ENCODE measurements around the gene SYT9. TPM values are rescaled to one million over a fixed set of nuclear protein-coding genes. Genes with fewer than 3 reads are reported as not detected.

SYT9 gene
- polyA plus RNA-seq (2013, experiment 1 of 2), result 0.58 TPM
- 0.63 TPM for polyA plus RNA-seq (2013, experiment 2 of 2)

GRCh38 chr11:7251836-7252682 is at the start of gene SYT9:
SYT9 (plus strand) TSS chr11:7251904; CDS start chr11:7252187, 283 bp downstream.
- H2BK120ac ChIP-seq (ENCODE audit: low read depth, low read length), result no peak within 1 kb of the TSS
- H2AK5ac ChIP-seq (ENCODE audit: low read length), result no peak within 1 kb of the TSS
- peak within 1 kb of the TSS; percentile 49 for H3K9ac ChIP-seq (ENCODE audit: low read length)
- H3K36me3 ChIP-seq (ENCODE audit: control insufficient read depth, insufficient read depth, low read length), result no peaks in the 10 kb centered on the region
- no peaks in the 10 kb centered on the region for H3K4me1 ChIP-seq (ENCODE audit: control insufficient read depth, low read depth, low read length)
- no peaks in the 10 kb centered on the region for H3K79me2 ChIP-seq (ENCODE audit: control insufficient read depth, insufficient read depth, low read length)
- H3K79me1 ChIP-seq (ENCODE audit: low read length), result no peaks in the 10 kb centered on the region
- no peak within 1 kb of the TSS for H2BK5ac ChIP-seq (ENCODE audit: low read length)
- peaks cover 12% of the 10 kb centered on the region for H3K27me3 ChIP-seq (ENCODE audit: insufficient read depth, low read length, poor library complexity)
- H3K56ac ChIP-seq (ENCODE audit: low read length), result peak within 1 kb of the TSS; percentile 64
- peak within 1 kb of the TSS; percentile 83 for H3K4me2 ChIP-seq (ENCODE audit: low read length)
- no peak within 1 kb of the TSS for H4K5ac ChIP-seq (ENCODE audit: low read length)
- no peak within 1 kb of the TSS for H3K23ac ChIP-seq (ENCODE audit: low read length)
- no peak within 1 kb of the TSS for H2BK15ac ChIP-seq (replicated peaks; ENCODE audit: low read depth)
- H3K4ac ChIP-seq (ENCODE audit: low read depth, low read length), result no peak within 1 kb of the TSS
- no CpG with 5 or more reads among the region's 84 CpGs for WGBS (ENCODE audit: extremely low coverage, insufficient coverage, low lambda C conversion rate)
- peak within 1 kb of the TSS; percentile 29 for H3K4me3 ChIP-seq (ENCODE audit: low read length)
- H4K8ac ChIP-seq (ENCODE audit: low read depth, low read length), result no peak within 1 kb of the TSS
- no peak within 1 kb of the TSS for H3K18ac ChIP-seq (ENCODE audit: low read length)
- DNase-seq, result peak; percentile 78
- no peak within 1 kb of the TSS for H3K27ac ChIP-seq (ENCODE audit: low read depth, low read length)

- no peak overlapping the region for H2BK5ac ChIP-seq (ENCODE audit: low read length)
- no peak overlapping the region for H4K5ac ChIP-seq (ENCODE audit: low read length)
- H3K27ac ChIP-seq (ENCODE audit: low read depth, low read length), result no peak overlapping the region
- no peak overlapping the region for H2AK5ac ChIP-seq (ENCODE audit: low read length)
- no peak for DNase-seq
- no peaks in the 10 kb centered on the region for H3K79me2 ChIP-seq (ENCODE audit: control insufficient read depth, insufficient read depth, low read length)
- no peak overlapping the region for H4K8ac ChIP-seq (ENCODE audit: low read depth, low read length)
- no peaks in the 10 kb centered on the region for H3K36me3 ChIP-seq (ENCODE audit: control insufficient read depth, insufficient read depth, low read length)
- H3K9ac ChIP-seq (ENCODE audit: low read length), result no peak overlapping the region
- no peaks in the 10 kb centered on the region for H3K79me1 ChIP-seq (ENCODE audit: low read length)
- H3K56ac ChIP-seq (ENCODE audit: low read length), result no peak overlapping the region
- no peak overlapping the region for H3K18ac ChIP-seq (ENCODE audit: low read length)
- no peak overlapping the region for H3K4me2 ChIP-seq (ENCODE audit: low read length)
- H3K4me1 ChIP-seq (ENCODE audit: control insufficient read depth, low read depth, low read length), result peaks cover 2% of the 10 kb centered on the region
- H3K27me3 ChIP-seq (ENCODE audit: insufficient read depth, low read length, poor library complexity), result no peaks in the 10 kb centered on the region
- H3K4me3 ChIP-seq (ENCODE audit: low read length), result no peak overlapping the region
- no peak overlapping the region for H2BK120ac ChIP-seq (ENCODE audit: low read depth, low read length)
- H3K4ac ChIP-seq (ENCODE audit: low read depth, low read length), result no peak overlapping the region
- no peak overlapping the region for H3K23ac ChIP-seq (ENCODE audit: low read length)
- no CpG with 5 or more reads among the region's 3 CpGs for WGBS (ENCODE audit: extremely low coverage, insufficient coverage, low lambda C conversion rate)
- no peak overlapping the region for H2BK15ac ChIP-seq (replicated peaks; ENCODE audit: low read depth)
Observed at GRCh38 chr11:7202412-7202811, 49.3 kb upstream of the SYT9 start.

GRCh38 chr11:7204778-7205177 is 46.9 kb upstream of the SYT9 start:
- no peak overlapping the region for H3K9ac ChIP-seq (ENCODE audit: low read length)
- H3K36me3 ChIP-seq (ENCODE audit: control insufficient read depth, insufficient read depth, low read length), result no peaks in the 10 kb centered on the region
- H3K4ac ChIP-seq (ENCODE audit: low read depth, low read length), result no peak overlapping the region
- H2AK5ac ChIP-seq (ENCODE audit: low read length), result no peak overlapping the region
- DNase-seq, result peak; percentile 19
- no peak overlapping the region for H3K23ac ChIP-seq (ENCODE audit: low read length)
- no peak overlapping the region for H4K8ac ChIP-seq (ENCODE audit: low read depth, low read length)
- H2BK120ac ChIP-seq (ENCODE audit: low read depth, low read length), result no peak overlapping the region
- no peaks in the 10 kb centered on the region for H3K79me2 ChIP-seq (ENCODE audit: control insufficient read depth, insufficient read depth, low read length)
- peaks cover 2% of the 10 kb centered on the region for H3K4me1 ChIP-seq (ENCODE audit: control insufficient read depth, low read depth, low read length)
- no peaks in the 10 kb centered on the region for H3K27me3 ChIP-seq (ENCODE audit: insufficient read depth, low read length, poor library complexity)
- no peak overlapping the region for H3K4me2 ChIP-seq (ENCODE audit: low read length)
- H4K5ac ChIP-seq (ENCODE audit: low read length), result no peak overlapping the region
- no CpG with 5 or more reads among the region's 4 CpGs for WGBS (ENCODE audit: extremely low coverage, insufficient coverage, low lambda C conversion rate)
- H3K56ac ChIP-seq (ENCODE audit: low read length), result no peak overlapping the region
- no peaks in the 10 kb centered on the region for H3K79me1 ChIP-seq (ENCODE audit: low read length)
- H2BK15ac ChIP-seq (replicated peaks; ENCODE audit: low read depth), result no peak overlapping the region
- no peak overlapping the region for H3K4me3 ChIP-seq (ENCODE audit: low read length)
- no peak overlapping the region for H3K18ac ChIP-seq (ENCODE audit: low read length)
- no peak overlapping the region for H2BK5ac ChIP-seq (ENCODE audit: low read length)
- H3K27ac ChIP-seq (ENCODE audit: low read depth, low read length), result no peak overlapping the region

- no peak overlapping the region for H3K4ac ChIP-seq (ENCODE audit: low read depth, low read length)
- H3K79me1 ChIP-seq (ENCODE audit: low read length), result no peaks in the 10 kb centered on the region
- no peak overlapping the region for H2AK5ac ChIP-seq (ENCODE audit: low read length)
- H3K4me1 ChIP-seq (ENCODE audit: control insufficient read depth, low read depth, low read length), result peaks cover 2% of the 10 kb centered on the region
- no peak overlapping the region for H3K18ac ChIP-seq (ENCODE audit: low read length)
- H3K27me3 ChIP-seq (ENCODE audit: insufficient read depth, low read length, poor library complexity), result no peaks in the 10 kb centered on the region
- H3K36me3 ChIP-seq (ENCODE audit: control insufficient read depth, insufficient read depth, low read length), result no peaks in the 10 kb centered on the region
- H2BK120ac ChIP-seq (ENCODE audit: low read depth, low read length), result no peak overlapping the region
- no peak overlapping the region for H2BK5ac ChIP-seq (ENCODE audit: low read length)
- no peak overlapping the region for H2BK15ac ChIP-seq (replicated peaks; ENCODE audit: low read depth)
- no peaks in the 10 kb centered on the region for H3K79me2 ChIP-seq (ENCODE audit: control insufficient read depth, insufficient read depth, low read length)
- no peak overlapping the region for H3K27ac ChIP-seq (ENCODE audit: low read depth, low read length)
- H3K23ac ChIP-seq (ENCODE audit: low read length), result no peak overlapping the region
- no CpG with 5 or more reads among the region's 7 CpGs for WGBS (ENCODE audit: extremely low coverage, insufficient coverage, low lambda C conversion rate)
- H4K8ac ChIP-seq (ENCODE audit: low read depth, low read length), result no peak overlapping the region
- no peak overlapping the region for H4K5ac ChIP-seq (ENCODE audit: low read length)
- H3K9ac ChIP-seq (ENCODE audit: low read length), result no peak overlapping the region
- H3K4me3 ChIP-seq (ENCODE audit: low read length), result no peak overlapping the region
- DNase-seq, result no peak
- no peak overlapping the region for H3K56ac ChIP-seq (ENCODE audit: low read length)
- H3K4me2 ChIP-seq (ENCODE audit: low read length), result no peak overlapping the region
Observed at GRCh38 chr11:7208391-7208790, 43.3 kb upstream of the SYT9 start.

GRCh38 chr11:7219491-7219890 is 32.2 kb upstream of the SYT9 start:
- Histone ChIP-seq H3K4me3 (ENCODE audit: low read length) (no peak overlapping the region), H3K79me2 (ENCODE audit: control insufficient read depth, insufficient read depth, low read length) (no peaks in the 10 kb centered on the region), H4K8ac (ENCODE audit: low read depth, low read length) (no peak overlapping the region), H2BK15ac (replicated peaks; ENCODE audit: low read depth) (no peak overlapping the region), H3K18ac (ENCODE audit: low read length) (no peak overlapping the region), H3K56ac (ENCODE audit: low read length) (no peak overlapping the region), H3K4ac (ENCODE audit: low read depth, low read length) (no peak overlapping the region), H3K27ac (ENCODE audit: low read depth, low read length) (no peak overlapping the region), H3K36me3 (ENCODE audit: control insufficient read depth, insufficient read depth, low read length) (no peaks in the 10 kb centered on the region), H2AK5ac (ENCODE audit: low read length) (no peak overlapping the region), H4K5ac (ENCODE audit: low read length) (no peak overlapping the region), H2BK5ac (ENCODE audit: low read length) (no peak overlapping the region), H3K27me3 (ENCODE audit: insufficient read depth, low read length, poor library complexity) (no peaks in the 10 kb centered on the region), H3K23ac (ENCODE audit: low read length) (no peak overlapping the region), H3K9ac (ENCODE audit: low read length) (no peak overlapping the region), H3K79me1 (ENCODE audit: low read length) (no peaks in the 10 kb centered on the region), H3K4me2 (ENCODE audit: low read length) (no peak overlapping the region), H2BK120ac (ENCODE audit: low read depth, low read length) (no peak overlapping the region), H3K4me1 (ENCODE audit: control insufficient read depth, low read depth, low read length) (no peaks in the 10 kb centered on the region)
- DNase-seq, result no peak

GRCh38 chr11:7220636-7221035 is 31.1 kb upstream of the SYT9 start:
- Histone ChIP-seq H3K23ac (ENCODE audit: low read length) (no peak overlapping the region), H3K79me2 (ENCODE audit: control insufficient read depth, insufficient read depth, low read length) (no peaks in the 10 kb centered on the region), H3K36me3 (ENCODE audit: control insufficient read depth, insufficient read depth, low read length) (no peaks in the 10 kb centered on the region), H2AK5ac (ENCODE audit: low read length) (no peak overlapping the region), H2BK15ac (replicated peaks; ENCODE audit: low read depth) (no peak overlapping the region), H3K9ac (ENCODE audit: low read length) (no peak overlapping the region), H4K5ac (ENCODE audit: low read length) (no peak overlapping the region), H3K4me3 (ENCODE audit: low read length) (no peak overlapping the region), H3K79me1 (ENCODE audit: low read length) (no peaks in the 10 kb centered on the region), H3K56ac (ENCODE audit: low read length) (no peak overlapping the region), H2BK120ac (ENCODE audit: low read depth, low read length) (no peak overlapping the region), H3K27ac (ENCODE audit: low read depth, low read length) (no peak overlapping the region), H4K8ac (ENCODE audit: low read depth, low read length) (no peak overlapping the region), H3K4me2 (ENCODE audit: low read length) (no peak overlapping the region), H3K4me1 (ENCODE audit: control insufficient read depth, low read depth, low read length) (no peaks in the 10 kb centered on the region), H3K18ac (ENCODE audit: low read length) (no peak overlapping the region), H3K27me3 (ENCODE audit: insufficient read depth, low read length, poor library complexity) (no peaks in the 10 kb centered on the region), H2BK5ac (ENCODE audit: low read length) (no peak overlapping the region), H3K4ac (ENCODE audit: low read depth, low read length) (no peak overlapping the region)
- no CpG with 5 or more reads among the region's 3 CpGs for WGBS (ENCODE audit: extremely low coverage, insufficient coverage, low lambda C conversion rate)
- no peak for DNase-seq
